SK-N-MC (cell line): Measurements from ENCODE around the gene IL3RA.

Experiments used
- EZH2 ChIP-seq: fragments of 200-600 bp; sonication (generic); IDR thresholded peaks from one replicate; pipeline ENCODE4 v1.6.1; 2017; ENCODE audit warnings: antibody characterized with exemption
- FOXP2 ChIP-seq: optimal IDR thresholded peaks from 2 replicates; pipeline ENCODE3; 2011; ENCODE audit warnings: mild to moderate bottlenecking, moderate library complexity; ENCODE audit not compliant: insufficient read depth; ENCODE audit errors: extremely low read length, control extremely low read depth
- POLR2AphosphoS5 ChIP-seq: IDR thresholded peaks from 2 replicates; pipeline ENCODE4 v1.6.1; 2012; ENCODE audit warnings: mild to moderate bottlenecking, low read depth, low read length, borderline replicate concordance

- TF ChIP-seq EZH2 (no peak), POLR2AphosphoS5 (no peak), FOXP2 (no peak)
Measured at GRCh38 chrX:1336948-1337779, 579 bp downstream of the IL3RA start.
